Fibroblast of lung (primary cell): ENCODE results near the gene CPN2.

Experiments used
- CTCF ChIP-seq, 2 donors: IDR thresholded peaks in 1 of 2; conservative IDR thresholded peaks in 1 of 2; 1 replicate in 1 of 2; 2 replicates in 1 of 2; pipeline ENCODE4 v1.5.1; 2011 to 2012; ENCODE audit warnings: low read length in 2 of 2, control low read depth in 1 of 2, inconsistent platforms in 1 of 2, low read depth in 1 of 2, mild to moderate bottlenecking in 1 of 2
- EZH2 ChIP-seq: IDR thresholded peaks from 2 replicates; pipeline ENCODE4 v1.5.1; 2012; ENCODE audit warnings: low read length, control low read depth, mild to moderate bottlenecking; ENCODE audit errors: missing control alignments

DNA sequence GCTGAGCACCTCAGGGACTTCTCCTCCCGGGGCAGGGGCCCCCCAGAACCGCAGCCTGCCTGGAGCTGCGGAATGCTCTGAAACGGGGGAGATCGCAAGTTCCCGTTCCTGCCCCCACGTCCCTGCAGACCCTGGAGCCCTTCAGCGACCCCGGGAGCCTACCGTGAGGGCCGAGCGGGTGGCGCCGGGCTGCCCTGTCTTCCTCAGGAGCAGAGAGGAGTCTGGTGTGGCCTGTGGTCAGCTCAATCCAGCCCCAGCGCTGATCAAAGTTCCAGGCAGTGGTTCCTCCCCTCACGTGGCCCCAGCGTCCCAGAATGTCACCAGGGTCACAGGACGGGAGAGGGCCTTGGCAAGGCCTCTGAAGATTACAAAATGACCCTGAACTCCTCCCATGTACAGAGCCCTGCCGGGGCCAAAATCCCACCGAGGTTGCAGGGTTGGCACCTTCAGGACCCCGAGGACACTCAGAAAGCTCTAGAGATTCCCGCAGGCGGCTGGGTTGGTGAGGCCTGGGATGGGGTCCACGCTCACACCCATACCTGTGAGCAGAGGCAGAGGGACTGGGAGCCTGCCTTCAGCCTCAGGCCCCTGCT is at the start of gene CPN2:
- TF ChIP-seq EZH2 (no peak), CTCF (conservative IDR thresholded peaks at IDR 0.05 in 1 of 2, IDR thresholded peaks at IDR 0.05 in 1 of 2; ENCODE audit: low read depth in 1 of 2, low read length in 2 of 2) (no peak)
